Kidney capillary endothelial cell (primary cell): ENCODE measurements around the gene RBM12.
A peak's percentile ranks its signal among the peaks of the same experiment; 100 is the strongest.

Source experiments
- DNase-seq: peaks from one replicate; pipeline ENCODE4 v3.0.0-alpha.2; 2018; ENCODE audit warnings: low spot score

The RBM12 gene

GRCh38 chr20:35619196-35620095 lies 45.3 kb downstream of the RBM12 start:
- DNase-seq = peak; percentile 65

- DNase-seq = peak; percentile 20
These were observed 46.2 kb downstream of the RBM12 start for GRCh38 chr20:35618263-35619131.

GRCh38 chr20:35617397-35618262 lies 47.1 kb downstream of the RBM12 start:
- peak; percentile 86 for DNase-seq

GRCh38 chr20:35616465-35617396 lies 48.0 kb downstream of the RBM12 start:
- DNase-seq = peak; percentile 76

GRCh38 chr20:35615667-35616464 lies 48.8 kb downstream of the RBM12 start, which contains the start of gene SPAG4:
Gene SPAG4 (plus strand): TSS chr20:35615829. CDS start chr20:35616004, 175 bp downstream.
- DNase-seq = peak; percentile 100

GRCh38 chr20:35611482-35611881 lies 53.2 kb downstream of the RBM12 start:
- no peak for DNase-seq

- DNase-seq = no peak
These were observed 53.8 kb downstream of the RBM12 start for GRCh38 chr20:35610833-35611427.

GRCh38 chr20:35607003-35607735 lies 57.5 kb downstream of the RBM12 start:
- no peak for DNase-seq

- no peak for DNase-seq
These were observed 58.6 kb downstream of the RBM12 start for GRCh38 chr20:35606127-35606526.

GRCh38 chr20:35604449-35604747 lies 60.3 kb downstream of the RBM12 start:
- no peak for DNase-seq

- no peak for DNase-seq
These were observed 60.8 kb downstream of the RBM12 start for GRCh38 chr20:35603695-35604448.

- DNase-seq = no peak
These were observed 61.7 kb downstream of the RBM12 start for GRCh38 chr20:35602851-35603495.

- DNase-seq = no peak
These were observed 62.7 kb downstream of the RBM12 start for GRCh38 chr20:35601990-35602389.

GRCh38 chr20:35600993-35601973 lies 63.4 kb downstream of the RBM12 start:
- DNase-seq = peak; percentile 48

GRCh38 chr20:35600176-35600992 lies 64.3 kb downstream of the RBM12 start:
- DNase-seq = no peak

GRCh38 chr20:35599776-35600120 lies 65.0 kb downstream of the RBM12 start:
- DNase-seq = no peak
